ENCODE results near the gene MACROH2A2. TPM values are rescaled to one million over a fixed set of nuclear protein-coding genes. Genes with fewer than 3 reads are reported as not detected.

MACROH2A2 gene
- total and polyA plus RNA-seq, 2 of the 8 experiments (the other 6 are each of a cell fraction or from before 2014, with no cell fraction given), result 7.9 to 9.3 TPM

GRCh38 chr10:70034232-70034631, 18.4 kb upstream of the MACROH2A2 start:
- H3K27me3 ChIP-seq (replicated peaks in 1 of 4; ENCODE audit: control insufficient read depth in 3 of 4, extremely low read depth in 1 of 4, insufficient read depth in 3 of 4, low read length in 3 of 4), result no peaks in the 10 kb centered on the region; a peak in 2 of 7 replicates
- ChIA-PET POLR2A (ENCODE audit: partially characterized antibody) (no interaction called here), CTCF (ENCODE audit: partially characterized antibody) (no interaction called here)
- no peak overlapping the region for H2BK15ac ChIP-seq (ENCODE audit: low read length)
- no peak overlapping the region for H3K23ac ChIP-seq (ENCODE audit: insufficient read length)
- H3K23me2 ChIP-seq (ENCODE audit: low read depth, low read length), result no peaks in the 10 kb centered on the region
- H4K8ac ChIP-seq (ENCODE audit: extremely low read depth, insufficient read depth, low read length), result no peak overlapping the region
- no peaks in the 10 kb centered on the region for H4K20me1 ChIP-seq (replicated peaks in 1 of 2; ENCODE audit: control insufficient read depth in 1 of 2, insufficient read depth in 2 of 2, low read length in 2 of 2)
- no peak overlapping the region for H4K5ac ChIP-seq (ENCODE audit: insufficient read length, low read depth, low read length)
- H3K4ac ChIP-seq (replicated peaks; ENCODE audit: insufficient read length, low read depth, low read length), result no peak overlapping the region
- H3K4me3 ChIP-seq (ENCODE audit: extremely low read depth in 1 of 4, insufficient read depth in 2 of 4, low read depth in 3 of 4, low read length in 4 of 4), result no peak overlapping the region
- H3K56ac ChIP-seq (replicated peaks; ENCODE audit: insufficient read length, low read depth, low read length), result no peak overlapping the region
- DNase-seq (ENCODE audit: low read depth in 1 of 2, low spot score in 2 of 2), result no peak
- 78% methylated on average over 4 of the region's 4 CpGs; no CpG with 5 or more reads in 1 of the 2 experiments for WGBS, 2 experiments (ENCODE audit: extremely low coverage in 1 of 2, insufficient coverage in 1 of 2, insufficient read length in 1 of 2, insufficient replicate concordance in 2 of 2, low coverage in 1 of 2, low lambda C conversion rate in 2 of 2, missing lambda C conversion rate in 1 of 2)
- no peak overlapping the region for H3K4me2 ChIP-seq (ENCODE audit: insufficient read depth in 1 of 2, low read depth in 2 of 2, low read length in 2 of 2)
- peaks cover 3 to 5% of the 10 kb centered on the region in 2 experiments; a peak in 3 of 4 replicates for H3K9me3 ChIP-seq (ENCODE audit: insufficient read depth in 2 of 2, low read depth in 1 of 2, low read length in 1 of 2)
- no peak overlapping the region for H2BK12ac ChIP-seq (ENCODE audit: low read depth, low read length)
- H3K79me1 ChIP-seq (ENCODE audit: low read depth, low read length), result no peaks in the 10 kb centered on the region
- no peak overlapping the region for H2AK5ac ChIP-seq (ENCODE audit: low read depth, low read length)
- H2BK120ac ChIP-seq (replicated peaks; ENCODE audit: low read depth, low read length), result no peak overlapping the region
- H3K9ac ChIP-seq (replicated peaks in 1 of 4; ENCODE audit: extremely low read depth in 1 of 4, low read depth in 3 of 4, low read length in 3 of 4), result no peak overlapping the region
- H3K36me3 ChIP-seq (ENCODE audit: control insufficient read depth in 2 of 4, insufficient read depth in 4 of 4, low read length in 3 of 4), result no peaks in the 10 kb centered on the region; a peak in 1 of 8 replicates
- no peak overlapping the region for H3K27ac ChIP-seq (ENCODE audit: low read depth, low read length)
- no peak overlapping the region for H2BK20ac ChIP-seq (ENCODE audit: low read length)
- no peak overlapping the region for H2BK5ac ChIP-seq (ENCODE audit: low read depth, low read length)
- H3K4me1 ChIP-seq (replicated peaks in 1 of 4; ENCODE audit: control insufficient read depth in 3 of 4, insufficient read depth in 4 of 4, low read length in 3 of 4), result no peaks in the 10 kb centered on the region
- FAIRE-seq, result no peak
- H4K91ac ChIP-seq (replicated peaks; ENCODE audit: insufficient read length, low read length), result no peak overlapping the region
- no peak overlapping the region for H3K18ac ChIP-seq (ENCODE audit: extremely low read depth, low read length)
- no peaks in the 10 kb centered on the region for H3K79me2 ChIP-seq (ENCODE audit: control insufficient read depth in 1 of 2, insufficient read depth in 2 of 2, low read length in 2 of 2)
- no peak overlapping the region for H3K14ac ChIP-seq (ENCODE audit: insufficient read length)
- no peak overlapping the region for H2AFZ ChIP-seq (ENCODE audit: low read length)
- TF ChIP-seq POLR2A (IDR thresholded peaks at IDR 0.05; ENCODE audit: control extremely low read depth in 1 of 2, low read depth in 2 of 2, low read length in 2 of 2) (no peak), KDM1A (IDR thresholded peaks at IDR 0.05; ENCODE audit: borderline replicate concordance, low read length) (no peak), SIN3A (conservative IDR thresholded peaks at IDR 0.05 in 1 of 2, IDR thresholded peaks at IDR 0.05 in 1 of 2; ENCODE audit: low read depth in 1 of 2, low read length in 2 of 2) (no peak), CEBPB (IDR thresholded peaks at IDR 0.05; ENCODE audit: low read depth, low read length) (no peak), CREB1 (IDR thresholded peaks at IDR 0.05) (no peak), E2F6 (IDR thresholded peaks at IDR 0.05) (no peak), SP2 (IDR thresholded peaks at IDR 0.05; ENCODE audit: low read length) (no peak), TAF1 (IDR thresholded peaks at IDR 0.05; ENCODE audit: low read depth, low read length) (no peak), HDAC6 (IDR thresholded peaks at IDR 0.05; ENCODE audit: low read depth, low read length) (no peak), NANOG (IDR thresholded peaks at IDR 0.05; ENCODE audit: insufficient read depth, low read depth, low read length, poor library complexity, severe bottlenecking) (no peak), POLR2AphosphoS5 (IDR thresholded peaks at IDR 0.05; ENCODE audit: low read depth, low read length) (no peak), FOSL1 (IDR thresholded peaks at IDR 0.05; ENCODE audit: insufficient read depth, low read depth, low read length) (no peak), SP1 (IDR thresholded peaks at IDR 0.05; ENCODE audit: low read depth, low read length) (no peak)
